ENCODE measurements around the gene SMAD3.

The SMAD3 gene

GRCh38 chr15:67198157-67198754, 132.9 kb downstream of the SMAD3 start:
- DNase-seq (ENCODE audit: low spot score) = no peak

DNA sequence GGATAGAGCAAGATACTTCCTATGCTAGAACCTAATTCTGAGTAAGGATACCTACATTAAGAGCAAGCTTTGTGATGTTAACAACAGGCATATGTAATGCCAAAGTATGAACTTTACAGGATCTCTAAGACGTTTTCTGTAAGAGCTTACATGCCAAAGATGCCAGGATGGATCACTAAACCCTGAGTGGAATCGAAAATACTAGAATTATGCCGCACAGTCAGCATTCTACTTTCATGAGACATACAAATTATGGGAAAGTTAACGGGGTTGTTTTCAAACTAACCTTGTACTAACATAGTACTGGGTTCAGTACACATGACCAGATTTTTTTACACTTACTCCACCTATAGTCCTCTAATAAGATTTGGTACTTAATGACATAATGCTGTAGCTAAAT, 134.0 kb downstream of the SMAD3 start:
- DNase-seq (ENCODE audit: low spot score) = no peak

GRCh38 chr15:67199881-67200763, 134.7 kb downstream of the SMAD3 start:
- no peak for DNase-seq (ENCODE audit: low spot score)

- DNase-seq (ENCODE audit: low spot score) = no peak
Observed at GRCh38 chr15:67201136-67201535, 135.7 kb downstream of the SMAD3 start.

DNA sequence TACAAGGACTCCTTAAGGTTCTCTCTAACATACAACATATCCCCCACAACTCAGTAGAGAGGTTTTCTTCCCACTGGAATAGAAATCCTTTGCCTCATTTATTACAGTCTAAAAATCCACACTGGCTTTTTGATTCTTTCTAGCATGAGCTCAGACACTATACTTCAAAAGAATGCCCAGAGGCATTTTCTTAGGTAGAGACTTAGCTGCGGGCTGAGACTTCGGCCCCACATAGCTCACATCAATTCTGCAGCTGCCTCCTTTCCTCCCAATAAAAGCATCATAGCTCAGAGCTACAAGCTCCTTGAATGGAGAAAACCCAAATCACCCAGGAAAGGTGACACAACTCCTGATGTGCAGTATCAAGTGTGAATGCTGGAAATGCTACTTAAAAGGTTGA, 136.7 kb downstream of the SMAD3 start:
- no peak for DNase-seq (ENCODE audit: low spot score)

DNA sequence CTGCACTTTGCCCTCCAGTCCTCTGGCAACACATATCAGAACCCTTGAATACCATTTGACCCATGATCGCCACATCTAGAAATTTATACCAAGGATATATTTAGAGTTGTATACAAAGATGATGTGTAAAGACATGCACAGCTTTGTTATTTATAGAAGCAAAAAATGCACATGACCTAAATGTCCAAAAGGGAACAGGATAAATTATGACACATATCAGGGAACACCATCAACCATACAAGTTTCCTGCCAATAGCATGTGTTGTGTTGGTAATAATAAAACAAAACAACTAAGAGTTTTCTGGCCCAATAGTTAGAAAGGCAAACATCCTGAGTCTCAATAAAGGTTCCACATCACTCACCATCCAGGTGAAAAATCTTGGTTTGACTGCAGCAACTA, 137.6 kb downstream of the SMAD3 start:
- no peak for DNase-seq (ENCODE audit: low spot score)

DNA sequence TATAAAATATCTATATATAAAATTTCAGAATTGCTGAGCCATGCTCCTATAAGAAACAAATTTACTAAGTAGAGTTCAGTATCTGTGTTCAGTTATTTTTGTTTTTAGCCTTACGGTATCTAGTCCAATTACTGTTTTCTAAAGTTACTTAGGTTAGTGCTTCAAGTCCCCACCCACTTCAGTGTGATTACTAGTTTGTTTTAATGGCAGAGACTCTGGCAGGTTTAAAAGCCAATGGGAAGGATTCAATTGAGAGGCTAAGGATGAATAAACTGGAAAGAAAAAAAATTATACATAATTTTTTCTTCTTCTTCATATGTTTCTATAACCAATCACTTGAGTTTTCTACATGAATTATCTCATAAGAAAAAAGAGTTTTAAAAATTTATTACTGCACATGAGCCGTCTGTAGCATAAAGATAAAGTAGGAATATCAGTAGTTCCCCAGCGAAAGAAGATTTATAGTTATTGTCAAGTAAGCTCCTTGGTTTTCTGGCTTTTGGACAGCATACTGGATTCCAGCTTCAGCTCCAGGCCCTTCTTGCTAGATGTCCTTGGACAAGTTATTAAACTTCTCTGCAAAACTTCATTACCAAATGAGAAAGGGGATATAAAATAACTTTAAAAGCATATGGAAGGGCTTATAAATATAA, 142.3 kb downstream of the SMAD3 start:
- no peak for DNase-seq (ENCODE audit: low spot score)

GRCh38 chr15:67208396-67208795, 143.0 kb downstream of the SMAD3 start:
- DNase-seq (ENCODE audit: low spot score) = no peak

- no peak for DNase-seq (ENCODE audit: low spot score)
Observed at GRCh38 chr15:67210555-67211168, 145.3 kb downstream of the SMAD3 start.

DNA sequence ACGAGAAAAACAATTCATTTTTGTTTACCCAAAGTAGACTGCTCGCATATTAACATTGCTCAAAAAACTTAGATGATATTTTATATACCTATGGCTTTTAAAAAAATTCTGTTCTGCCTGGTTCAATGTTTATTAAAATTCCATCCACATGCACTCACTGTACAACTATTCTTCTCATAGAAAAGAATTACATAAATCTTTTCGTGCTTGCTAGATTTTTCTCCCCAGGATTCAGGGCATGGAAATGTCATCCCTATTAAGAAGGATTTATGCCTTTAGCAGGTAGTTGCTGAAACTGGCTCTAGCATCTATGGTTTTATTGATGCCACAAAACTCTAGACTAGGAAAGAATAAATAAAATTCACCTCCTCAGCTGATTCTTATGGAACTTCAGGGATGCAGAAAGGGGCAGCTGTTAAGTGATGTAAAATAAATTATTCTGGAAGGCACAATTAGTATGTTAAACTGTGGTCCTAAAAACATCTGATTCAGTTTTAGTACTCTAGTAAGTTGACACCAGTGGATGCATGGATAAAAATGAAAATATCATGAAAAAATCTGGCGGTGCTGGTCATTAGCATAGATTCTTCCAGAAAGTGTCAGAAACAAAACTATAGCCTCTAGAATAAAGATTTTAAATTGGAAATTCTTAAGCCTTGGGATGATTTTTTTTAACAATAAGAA, 147.4 kb downstream of the SMAD3 start:
- DNase-seq (ENCODE audit: low spot score) = no peak

- no peak for DNase-seq (ENCODE audit: low spot score)
Observed at GRCh38 chr15:67215102-67215501, 149.7 kb downstream of the SMAD3 start.

- no peak for DNase-seq (ENCODE audit: low spot score)
Observed at GRCh38 chr15:67216859-67217258, 151.5 kb downstream of the SMAD3 start.

- no peak for DNase-seq (ENCODE audit: low spot score)
Observed at GRCh38 chr15:67218428-67218827, 153.0 kb downstream of the SMAD3 start.

- no peak for DNase-seq (ENCODE audit: low spot score)
Observed at GRCh38 chr15:67219288-67219687, 153.9 kb downstream of the SMAD3 start.

DNA sequence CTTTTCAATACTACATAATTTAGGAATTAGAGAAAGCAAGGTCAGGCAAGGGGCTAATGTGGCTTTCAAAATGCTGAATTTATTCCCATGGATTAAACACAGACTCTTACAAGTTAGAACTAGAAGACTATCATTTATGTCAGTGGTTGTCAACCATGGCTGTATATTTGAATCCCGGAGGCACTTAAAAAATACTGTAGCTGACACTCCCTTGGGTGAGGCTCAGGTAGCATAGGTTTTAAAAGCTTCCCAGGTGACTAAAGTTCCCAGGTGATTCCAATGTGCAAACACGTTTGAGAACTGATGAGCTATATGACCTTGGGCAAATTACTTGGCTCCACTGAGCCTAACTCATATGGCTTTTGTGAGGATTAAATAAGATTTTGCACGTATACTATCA, 159.5 kb downstream of the SMAD3 start:
- no peak for DNase-seq (ENCODE audit: low spot score)

GRCh38 chr15:67225336-67225735, 159.9 kb downstream of the SMAD3 start:
- DNase-seq (ENCODE audit: low spot score) = peak; percentile 47

DNA sequence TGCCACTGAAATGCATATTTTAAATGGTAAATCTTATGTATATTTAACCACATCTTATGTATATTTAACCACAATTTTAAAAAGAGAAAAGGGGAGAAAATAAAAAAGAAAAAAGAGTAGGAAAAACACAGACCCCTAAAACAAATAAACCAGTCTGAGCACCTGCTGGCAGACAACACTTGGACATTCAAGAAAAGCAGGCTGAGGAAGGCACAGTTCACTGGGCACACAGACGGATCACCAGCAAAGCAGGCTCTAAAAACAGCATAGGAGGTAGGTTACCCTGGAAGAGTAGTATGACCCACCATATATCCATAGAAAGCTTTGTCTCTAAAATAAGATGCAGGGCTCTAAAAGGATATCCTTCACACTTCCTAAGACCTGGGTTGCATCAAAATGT, 162.0 kb downstream of the SMAD3 start:
- no peak for DNase-seq (ENCODE audit: low spot score)

- no peak for DNase-seq (ENCODE audit: low spot score)
Observed at GRCh38 chr15:67227846-67228245, 162.4 kb downstream of the SMAD3 start.

DNA sequence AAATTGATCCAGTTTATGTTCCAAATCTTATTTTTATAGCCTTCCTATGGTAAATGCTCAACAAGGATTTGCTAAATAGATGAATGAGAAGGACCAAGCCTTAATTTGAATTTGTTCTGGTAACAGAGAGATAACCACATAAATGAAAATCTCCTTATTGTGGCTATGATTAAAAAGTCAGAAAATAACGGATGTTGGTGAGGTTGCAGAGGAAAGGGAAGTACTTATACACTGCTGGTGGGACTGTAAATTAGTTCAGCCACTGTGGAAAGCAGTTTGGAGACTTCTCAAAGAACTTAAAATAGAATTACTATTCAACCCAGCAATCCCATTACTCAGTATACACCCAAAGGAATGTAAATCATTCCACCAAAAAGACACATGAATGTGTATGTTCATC, 162.9 kb downstream of the SMAD3 start:
- DNase-seq (ENCODE audit: low spot score) = no peak

GRCh38 chr15:67230504-67230903, 165.1 kb downstream of the SMAD3 start:
- DNase-seq (ENCODE audit: low spot score) = no peak

DNA sequence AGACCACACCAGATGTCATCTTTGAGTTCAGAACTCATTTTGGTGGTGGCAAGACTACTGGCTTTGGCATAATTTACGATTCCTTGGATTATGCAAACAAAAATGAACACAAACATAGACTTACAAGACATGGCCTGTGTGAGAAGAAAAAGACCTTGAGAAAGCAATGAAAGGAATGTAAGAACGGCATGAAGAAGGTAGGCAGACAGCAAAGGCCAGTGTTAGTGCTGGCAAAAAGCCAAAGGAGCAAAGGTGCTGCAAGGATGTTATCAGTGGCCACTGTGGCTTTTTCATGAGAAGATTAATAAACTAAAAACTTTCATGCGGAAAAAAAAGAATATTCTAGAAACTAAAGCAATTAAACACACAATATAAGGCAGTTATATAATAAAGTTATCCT, 167.2 kb downstream of the SMAD3 start:
- DNase-seq (ENCODE audit: low spot score) = no peak
